ENCODE data around the gene TRIM41. TPM values are rescaled to one million over a fixed set of nuclear protein-coding genes. Genes with fewer than 3 reads are reported as not detected.
"Not testable (repeated sequence)": the region's sequence is repeated elsewhere in the genome, so short reads cannot be mapped to it uniquely, and the experiment has no call there.

TRIM41 gene
- 31.8 and 34.8 TPM in 2 replicates for total RNA-seq

DNA sequence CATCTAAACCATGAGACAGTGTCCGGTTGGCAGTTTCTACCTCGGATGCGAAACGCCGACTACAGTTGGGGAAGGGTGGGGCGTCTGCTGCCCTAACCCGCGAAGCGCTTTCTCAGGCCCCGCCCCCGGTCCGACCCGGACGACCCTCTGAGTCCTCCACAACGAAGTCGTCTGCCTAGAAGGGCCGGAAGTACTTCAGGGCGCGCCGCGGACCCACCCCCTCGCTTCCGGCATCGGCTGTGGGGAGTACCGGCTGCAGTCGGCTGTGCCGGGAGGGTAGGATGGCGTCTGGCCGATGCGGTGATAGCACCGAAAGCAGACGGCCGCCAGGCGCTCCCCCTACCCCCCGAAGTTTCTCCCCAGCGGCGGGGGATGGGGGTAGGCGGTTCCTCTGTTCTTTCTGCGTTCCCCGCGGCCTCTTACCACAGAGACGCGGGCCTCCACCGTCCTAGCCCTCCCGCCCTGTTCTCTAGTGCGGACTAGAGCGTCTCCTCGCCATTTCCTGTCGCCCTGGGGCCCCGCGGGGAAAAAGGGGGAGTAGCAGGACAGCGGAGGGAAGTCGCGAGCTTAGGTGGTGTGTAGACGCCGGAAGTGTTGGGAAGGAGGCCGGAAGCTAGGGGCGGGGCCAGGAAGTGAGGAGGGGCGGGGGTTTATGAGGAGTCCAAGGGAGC, at the start of gene TRIM41:
Gene TRIM41 (plus strand): TSS at position 224 of the 671 bp plus-strand sequence. CDS start 719 bp downstream, outside the sequence.
- Mint-ChIP-seq H3K4me3 (peak within 1 kb of the TSS; percentile 95), H3K4me1 (ENCODE audit: low read depth) (peaks cover 64% of the 10 kb centered on the region), H3K36me3 (ENCODE audit: low read depth) (peaks cover 2% of the 10 kb centered on the region), H3K27me3 (ENCODE audit: insufficient read depth) (peaks cover 9% of the 10 kb centered on the region), H3K9me3 (no peaks in the 10 kb centered on the region), H3K27ac (peak within 1 kb of the TSS; percentile 98)
- intact Hi-C loops (cut with micrococcal nuclease): loop anchor here (1.0 to 5.0 kb wide), 6 partner anchors 21 to 1601 kb away; partner anchors contain the start of genes HNRNPH1, TRIM52 and ZFP62
- peak; percentile 97 for DNase-seq (ENCODE audit: low spot score)

DNA sequence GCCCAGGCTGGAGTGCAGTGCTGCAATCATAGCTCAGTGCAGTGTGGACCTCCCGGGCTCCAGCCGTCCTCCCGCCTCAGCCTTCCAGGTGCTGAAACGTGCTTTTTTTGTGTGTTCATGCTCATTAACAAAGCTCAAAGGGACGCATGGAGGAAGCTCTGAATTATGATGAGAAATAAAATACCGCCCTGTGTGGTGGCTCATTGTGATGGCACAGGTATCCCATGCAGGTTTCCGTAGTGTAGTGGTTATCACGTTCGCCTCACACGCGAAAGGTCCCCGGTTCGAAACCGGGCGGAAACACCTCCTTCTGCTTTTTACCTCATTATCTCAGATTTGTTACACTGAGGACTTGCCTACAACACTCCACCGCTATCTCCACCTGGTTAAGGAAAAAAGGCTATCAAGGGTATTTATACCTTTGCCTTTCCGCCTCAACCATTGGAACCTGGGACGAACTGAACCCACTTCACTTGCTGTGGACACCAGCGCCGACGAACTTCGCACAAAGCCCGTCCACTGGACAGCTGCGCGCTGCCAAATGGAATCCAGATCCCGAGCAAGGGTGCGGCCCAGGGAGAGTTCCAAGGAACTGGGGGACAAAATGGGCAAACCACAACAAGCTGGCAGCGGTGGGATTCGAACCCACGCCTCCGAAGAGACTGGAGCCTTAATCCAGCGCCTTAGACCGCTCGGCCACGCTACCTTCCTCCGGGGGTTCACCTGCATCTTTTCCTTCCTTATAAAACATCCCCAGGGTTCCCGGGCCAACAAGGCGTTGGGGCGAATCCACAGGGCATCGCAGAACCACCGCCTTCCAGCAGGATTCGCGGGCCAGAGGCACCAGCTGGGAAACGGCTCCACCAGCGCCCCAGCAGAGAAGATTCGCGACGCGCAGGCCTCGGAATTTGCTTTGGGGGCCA, 49.4 kb upstream of the TRIM41 start:
- intact Hi-C loops (cut with micrococcal nuclease): loop anchor here (1.0 to 5.0 kb wide), 7 partner anchors 11 to 76 kb away; no protein-coding TSS in a partner anchor
- no peaks in the 10 kb centered on the region for H3K9me3 Mint-ChIP-seq
- DNase-seq (ENCODE audit: low spot score): peak; percentile 44
- H3K4me1 Mint-ChIP-seq (ENCODE audit: low read depth): peaks cover 40% of the 10 kb centered on the region
- peaks cover 42% of the 10 kb centered on the region for H3K27me3 Mint-ChIP-seq (ENCODE audit: insufficient read depth)
- H3K4me3 Mint-ChIP-seq: peak overlapping the region; percentile 86
- no peaks in the 10 kb centered on the region for H3K36me3 Mint-ChIP-seq (ENCODE audit: low read depth)
- H3K27ac Mint-ChIP-seq: peak overlapping the region; percentile 87

DNA sequence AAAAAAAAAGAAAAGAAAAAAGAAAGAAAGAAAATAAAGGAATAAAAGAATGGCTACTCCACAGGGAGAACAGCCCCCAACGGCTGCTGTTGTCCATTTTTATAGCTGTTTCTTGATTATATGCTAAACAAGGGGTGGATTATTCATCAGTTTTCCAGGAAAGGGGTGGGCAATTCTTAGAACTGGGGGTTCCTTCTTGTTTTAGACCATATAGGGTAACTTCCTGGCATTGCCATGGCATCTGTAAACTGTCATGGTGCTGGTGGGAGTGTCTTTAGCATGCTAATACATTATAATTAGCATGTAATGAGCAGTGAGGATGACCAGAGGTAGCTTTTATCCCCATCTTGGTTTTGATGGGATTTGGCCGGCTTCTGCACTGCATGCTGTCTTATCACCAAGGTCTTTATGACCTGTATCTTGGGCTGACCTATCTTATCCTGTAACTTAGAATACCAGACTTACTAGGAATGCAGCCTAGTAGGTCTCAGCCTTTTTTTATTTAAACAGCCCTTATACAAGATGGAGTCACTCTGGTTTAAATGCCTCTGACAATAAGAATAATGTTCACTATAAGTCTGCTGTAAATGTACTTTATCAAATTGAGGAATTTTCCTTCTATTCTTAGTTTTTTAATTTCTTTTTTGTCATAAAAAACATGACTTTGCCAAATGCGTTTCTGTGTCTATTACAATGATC, 46.7 kb upstream of the TRIM41 start:
- no peaks in the 10 kb centered on the region for H3K9me3 Mint-ChIP-seq
- no peak overlapping the region for H3K4me3 Mint-ChIP-seq
- H3K27ac Mint-ChIP-seq: no peak overlapping the region
- H3K36me3 Mint-ChIP-seq (ENCODE audit: low read depth): no peaks in the 10 kb centered on the region
- DNase-seq (ENCODE audit: low spot score): no peak
- H3K27me3 Mint-ChIP-seq (ENCODE audit: insufficient read depth): peaks cover 26% of the 10 kb centered on the region
- H3K4me1 Mint-ChIP-seq (ENCODE audit: low read depth): peaks cover 19% of the 10 kb centered on the region
- intact Hi-C loops (cut with micrococcal nuclease): no loop called here

DNA sequence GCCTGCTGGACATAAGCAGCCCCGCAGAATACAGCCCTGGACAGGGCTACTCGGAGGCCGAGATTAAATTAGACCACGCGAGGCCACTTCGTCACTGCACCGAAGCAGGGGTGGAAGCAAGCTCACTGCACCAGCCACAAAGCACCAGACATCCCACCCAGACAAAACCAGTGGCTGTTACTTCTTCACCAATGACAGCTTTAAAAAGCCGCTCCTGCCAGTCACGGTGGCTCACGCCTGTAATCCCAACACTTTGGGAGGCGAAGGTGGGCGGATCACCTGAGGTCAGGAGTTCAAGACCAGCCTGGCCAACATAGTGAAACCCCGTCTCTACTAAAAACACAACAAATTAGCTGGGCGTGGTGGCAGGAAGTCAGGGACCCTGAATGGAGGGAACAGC, 45.5 kb upstream of the TRIM41 start:
- Mint-ChIP-seq H3K4me1 (ENCODE audit: low read depth) (peaks cover 27% of the 10 kb centered on the region), H3K27me3 (ENCODE audit: insufficient read depth) (peaks cover 24% of the 10 kb centered on the region)
- H3K4me3 Mint-ChIP-seq; intact Hi-C loops (cut with micrococcal nuclease); DNase-seq (ENCODE audit: low spot score); H3K9me3 Mint-ChIP-seq; H3K36me3 Mint-ChIP-seq (ENCODE audit: low read depth); H3K27ac Mint-ChIP-seq: not testable (repeated sequence)

DNA sequence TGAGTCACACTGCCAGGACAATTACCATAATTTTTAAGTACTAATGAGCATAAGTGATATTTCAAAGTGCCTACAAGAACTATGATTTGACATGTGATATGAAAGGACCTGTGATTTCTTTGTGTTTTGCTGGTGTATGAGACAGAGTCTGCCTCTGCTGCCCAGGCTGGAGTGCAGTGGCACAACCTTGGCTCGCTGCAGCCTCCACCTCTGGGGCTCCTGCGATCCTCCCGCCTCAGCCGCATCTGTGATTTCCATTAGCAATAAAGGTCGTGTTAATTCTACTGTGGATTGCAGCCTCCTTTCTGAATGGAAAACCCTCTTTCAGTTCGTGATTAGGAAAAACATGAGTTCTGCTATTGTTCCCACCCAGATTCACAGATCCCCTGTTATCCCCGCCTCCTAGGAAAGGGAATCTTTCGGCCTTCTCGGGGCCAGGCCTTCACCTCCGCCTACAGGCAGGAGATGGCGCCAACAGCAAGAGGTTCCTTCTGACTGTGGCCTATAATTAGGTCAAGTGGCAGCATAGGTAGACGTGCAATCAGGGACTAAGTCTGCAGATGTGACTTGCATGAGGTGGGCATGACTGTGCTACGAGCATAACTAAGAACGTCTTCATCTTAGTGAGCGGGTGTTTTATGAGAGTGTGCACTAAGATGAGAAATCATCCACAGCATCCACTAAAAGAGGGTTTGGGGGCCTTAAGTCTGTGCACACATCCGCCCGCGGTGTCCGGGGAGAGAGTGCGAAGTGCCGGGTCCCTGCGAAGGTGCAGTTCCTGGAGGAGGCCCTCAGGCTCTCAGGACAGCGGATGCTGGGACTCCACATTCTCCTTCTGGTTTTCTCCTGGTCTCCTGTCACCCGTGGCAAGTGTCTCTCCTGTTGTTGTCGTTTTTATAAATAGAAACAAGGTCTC, 41.2 kb upstream of the TRIM41 start:
- peaks cover 22% of the 10 kb centered on the region for H3K4me1 Mint-ChIP-seq (ENCODE audit: low read depth)

DNA sequence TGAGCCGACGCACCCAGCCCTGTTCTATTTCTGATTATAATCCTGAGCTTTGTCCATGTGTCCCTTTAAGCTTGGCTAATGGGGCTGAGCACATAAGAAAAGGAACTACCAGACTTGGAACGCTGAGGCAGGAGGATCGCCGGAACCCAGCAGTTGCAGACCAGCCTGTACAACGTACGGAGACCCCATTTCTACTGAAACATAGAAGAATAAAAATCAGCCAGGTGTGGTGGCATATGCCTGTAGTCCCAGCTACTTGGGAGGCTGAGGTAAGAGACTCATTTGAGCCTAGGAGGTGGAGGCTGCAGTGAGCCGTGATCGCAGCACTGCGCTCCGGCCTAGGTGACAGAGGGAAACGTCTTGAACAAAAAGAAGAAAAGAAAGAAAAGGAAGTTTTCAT, 40.4 kb upstream of the TRIM41 start:
- DNase-seq (ENCODE audit: low spot score): no peak
- H3K27me3 Mint-ChIP-seq (ENCODE audit: insufficient read depth): peaks cover 5% of the 10 kb centered on the region
- H3K9me3 Mint-ChIP-seq: no peaks in the 10 kb centered on the region
- no peaks in the 10 kb centered on the region for H3K36me3 Mint-ChIP-seq (ENCODE audit: low read depth)
- intact Hi-C loops (cut with micrococcal nuclease): loop anchor here (10.0 kb wide), 3 partner anchors 378 to 1558 kb away; partner anchors contain the start of genes HNRNPH1 and MGAT1
- peak overlapping the region; percentile 85 for H3K27ac Mint-ChIP-seq
- peaks cover 26% of the 10 kb centered on the region for H3K4me1 Mint-ChIP-seq (ENCODE audit: low read depth)
- peak overlapping the region; percentile 70 for H3K4me3 Mint-ChIP-seq

More for the DNA sequence above, 41.2 kb upstream of the TRIM41 start:
- intact Hi-C loops (cut with micrococcal nuclease): loop anchor here (10.0 kb wide), 3 partner anchors 377 to 1557 kb away; partner anchors contain the start of genes HNRNPH1 and MGAT1
- peaks cover 5% of the 10 kb centered on the region for H3K27me3 Mint-ChIP-seq (ENCODE audit: insufficient read depth)
- peak overlapping the region; percentile 64 for H3K27ac Mint-ChIP-seq
- peak overlapping the region; percentile 63 for H3K4me3 Mint-ChIP-seq
- no peaks in the 10 kb centered on the region for H3K9me3 Mint-ChIP-seq
- no peaks in the 10 kb centered on the region for H3K36me3 Mint-ChIP-seq (ENCODE audit: low read depth)
- DNase-seq (ENCODE audit: low spot score): no peak

DNA sequence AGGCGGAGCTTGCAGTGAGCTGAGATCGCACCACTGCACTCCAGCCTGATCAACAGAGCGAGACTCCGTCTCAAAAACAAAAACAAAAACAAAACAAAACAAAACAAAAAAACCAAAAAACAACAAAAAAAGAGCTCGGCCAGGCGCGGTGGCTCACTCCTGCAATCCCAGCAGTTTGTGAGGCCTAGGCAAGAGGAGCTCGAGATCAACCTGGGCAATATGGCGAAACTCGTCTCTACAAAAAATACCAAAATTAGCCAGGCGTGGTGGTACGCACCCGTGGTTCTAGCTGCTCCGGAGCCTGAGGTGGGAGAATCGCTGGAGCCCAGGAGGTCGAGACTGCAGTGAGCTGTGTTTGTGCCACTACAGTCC, 38.2 kb upstream of the TRIM41 start:
- H3K9me3 Mint-ChIP-seq: no peaks in the 10 kb centered on the region
- H3K36me3 Mint-ChIP-seq (ENCODE audit: low read depth): peaks cover 1% of the 10 kb centered on the region
- peaks cover 10% of the 10 kb centered on the region for H3K27me3 Mint-ChIP-seq (ENCODE audit: insufficient read depth)
- H3K4me3 Mint-ChIP-seq: peak overlapping the region; percentile 87
- H3K27ac Mint-ChIP-seq: no peak overlapping the region
- peaks cover 44% of the 10 kb centered on the region for H3K4me1 Mint-ChIP-seq (ENCODE audit: low read depth)
- no peak for DNase-seq (ENCODE audit: low spot score)
- intact Hi-C loops (cut with micrococcal nuclease): loop anchor here (1.0 to 10.0 kb wide), 6 partner anchors 12 to 1560 kb away; partner anchors contain the start of genes HNRNPH1, MGAT1 and TRIM52

DNA sequence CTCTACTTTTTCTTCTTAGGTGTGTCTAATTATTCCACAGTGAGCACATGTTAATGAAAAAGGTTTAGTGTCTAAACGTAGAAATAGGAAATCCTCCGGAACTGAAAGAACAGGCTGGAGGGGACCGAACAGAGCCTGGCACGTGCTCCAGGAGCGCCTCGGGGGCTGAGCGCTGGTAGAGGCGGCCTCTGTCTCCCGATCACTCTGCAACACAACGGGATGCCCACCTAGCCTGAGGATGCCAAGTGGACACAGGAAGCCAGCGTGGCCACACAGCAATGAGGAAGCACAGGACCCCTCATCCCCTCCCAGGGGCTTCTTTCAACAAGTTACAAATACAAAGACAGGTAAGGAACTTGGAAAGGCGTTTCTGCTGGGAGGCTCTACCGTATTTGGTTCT, 37.5 kb upstream of the TRIM41 start:
- peaks cover 10% of the 10 kb centered on the region for H3K27me3 Mint-ChIP-seq (ENCODE audit: insufficient read depth)
- H3K27ac Mint-ChIP-seq: no peak overlapping the region
- no peak for DNase-seq (ENCODE audit: low spot score)
- H3K9me3 Mint-ChIP-seq: no peaks in the 10 kb centered on the region
- H3K36me3 Mint-ChIP-seq (ENCODE audit: low read depth): peaks cover 1% of the 10 kb centered on the region
- peaks cover 50% of the 10 kb centered on the region for H3K4me1 Mint-ChIP-seq (ENCODE audit: low read depth)
- no peak overlapping the region for H3K4me3 Mint-ChIP-seq
- intact Hi-C loops (cut with micrococcal nuclease): loop anchor here (10.0 kb wide), 3 partner anchors 381 to 1561 kb away; partner anchors contain the start of genes HNRNPH1 and MGAT1

DNA sequence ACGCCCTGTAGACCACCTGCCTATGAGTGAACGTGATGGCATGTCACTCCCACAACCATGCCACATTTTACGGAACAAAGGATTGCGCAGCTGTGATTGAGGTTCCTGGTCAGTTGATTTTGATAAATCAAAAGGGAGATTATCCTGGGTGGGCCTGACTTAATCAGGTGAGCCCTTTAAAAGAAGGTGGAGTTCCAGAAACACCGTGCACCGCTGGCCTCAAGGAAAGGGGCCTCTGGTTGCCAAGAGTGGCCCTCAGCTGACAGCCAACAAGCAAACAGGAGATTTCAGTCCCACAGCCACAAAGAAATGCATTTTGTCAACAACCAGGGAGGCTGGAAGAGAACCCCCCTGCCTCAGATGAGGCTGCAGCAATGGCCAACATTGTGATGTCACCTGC, 37.1 kb upstream of the TRIM41 start:
- intact Hi-C loops (cut with micrococcal nuclease): loop anchor here (10.0 kb wide), 3 partner anchors 381 to 1561 kb away; partner anchors contain the start of genes HNRNPH1 and MGAT1
- peaks cover 50% of the 10 kb centered on the region for H3K4me1 Mint-ChIP-seq (ENCODE audit: low read depth)
- H3K27ac Mint-ChIP-seq: peak overlapping the region; percentile 23
- no peak overlapping the region for H3K4me3 Mint-ChIP-seq
- peaks cover 10% of the 10 kb centered on the region for H3K27me3 Mint-ChIP-seq (ENCODE audit: insufficient read depth)
- H3K9me3 Mint-ChIP-seq: no peaks in the 10 kb centered on the region
- DNase-seq (ENCODE audit: low spot score): no peak
- peaks cover 1% of the 10 kb centered on the region for H3K36me3 Mint-ChIP-seq (ENCODE audit: low read depth)

DNA sequence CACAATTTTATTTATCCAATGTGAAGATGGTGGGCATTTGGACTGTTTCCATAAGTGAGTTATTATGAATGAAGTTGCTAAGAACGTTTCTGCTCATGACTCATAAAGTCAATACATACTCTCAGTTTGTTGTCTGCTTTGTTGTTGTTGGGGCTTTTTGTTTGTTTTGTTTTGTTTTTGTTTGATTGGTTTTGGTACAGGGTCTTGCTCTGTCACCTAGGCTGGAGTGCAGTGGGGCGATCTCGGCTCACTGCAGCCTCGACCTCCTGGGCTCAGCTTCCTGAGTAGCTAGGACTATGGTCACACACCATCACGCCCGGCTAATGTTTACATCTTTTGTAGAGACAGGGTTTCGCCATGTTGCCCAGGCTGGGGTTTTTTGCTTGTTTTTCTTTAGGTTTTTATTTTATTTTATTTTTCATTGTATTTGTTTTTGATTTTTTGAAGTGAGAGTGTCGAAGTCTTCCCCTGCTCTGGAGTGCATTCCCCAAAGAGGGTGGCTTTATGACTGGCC, 36.0 kb upstream of the TRIM41 start:
- DNase-seq (ENCODE audit: low spot score): no peak
- peaks cover 3% of the 10 kb centered on the region for H3K36me3 Mint-ChIP-seq (ENCODE audit: low read depth)
- H3K27me3 Mint-ChIP-seq (ENCODE audit: insufficient read depth): peaks cover 9% of the 10 kb centered on the region
- peak overlapping the region; percentile 97 for H3K27ac Mint-ChIP-seq
- no peaks in the 10 kb centered on the region for H3K9me3 Mint-ChIP-seq
- H3K4me1 Mint-ChIP-seq (ENCODE audit: low read depth): peaks cover 54% of the 10 kb centered on the region
- intact Hi-C loops (cut with micrococcal nuclease): loop anchor here (10.0 kb wide), 3 partner anchors 382 to 1562 kb away; partner anchors contain the start of genes HNRNPH1 and MGAT1
- no peak overlapping the region for H3K4me3 Mint-ChIP-seq

DNA sequence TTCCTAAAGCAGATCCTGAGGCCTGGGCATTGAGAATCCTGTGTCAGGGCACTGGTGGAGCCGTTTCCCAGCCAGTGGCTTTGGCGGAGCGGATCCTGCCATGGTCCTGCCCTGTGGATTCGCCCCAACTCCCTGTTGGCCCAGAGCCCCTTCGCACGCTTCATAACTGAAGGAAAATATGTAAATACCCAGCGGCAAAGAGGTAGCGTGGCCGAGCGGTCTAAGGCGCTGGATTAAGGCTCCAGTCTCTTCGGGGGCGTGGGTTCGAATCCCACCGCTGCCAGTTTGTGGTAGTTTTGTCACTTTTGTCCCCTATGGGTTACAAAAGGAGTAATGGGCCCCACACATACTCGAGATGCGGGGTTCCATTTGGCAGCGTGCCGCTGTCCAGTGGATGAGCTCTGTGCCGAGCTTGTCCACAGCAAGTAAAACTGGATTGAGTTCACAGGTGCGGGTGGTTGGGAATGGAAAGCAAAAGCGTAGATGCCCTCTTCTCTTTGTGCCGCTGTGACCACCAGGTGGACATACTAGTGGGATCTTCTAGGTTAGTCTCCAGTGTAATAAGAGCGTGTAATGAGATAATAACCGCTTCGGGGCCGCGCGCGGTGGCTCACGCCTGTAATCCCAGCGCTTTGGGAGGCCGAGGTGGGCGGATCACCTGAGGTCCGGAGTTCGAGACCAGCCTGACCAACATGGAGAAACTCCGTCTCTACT, 35.4 kb upstream of the TRIM41 start:
- Mint-ChIP-seq H3K36me3 (ENCODE audit: low read depth) (peaks cover 3% of the 10 kb centered on the region), H3K27ac (peak overlapping the region; percentile 97), H3K4me1 (ENCODE audit: low read depth) (peaks cover 50% of the 10 kb centered on the region), H3K27me3 (ENCODE audit: insufficient read depth) (peaks cover 8% of the 10 kb centered on the region), H3K9me3 (no peaks in the 10 kb centered on the region), H3K4me3 (peak overlapping the region; percentile 94)
- intact Hi-C loops (cut with micrococcal nuclease): loop anchor here (2.0 to 10.0 kb wide), 4 partner anchors 15 to 1563 kb away; partner anchors contain the start of genes HNRNPH1 and MGAT1
- DNase-seq (ENCODE audit: low spot score): peak; percentile 31
